Measurements from ENCODE around the gene DHX15. TPM values are rescaled to one million over a fixed set of nuclear protein-coding genes. Genes with fewer than 3 reads are reported as not detected.

DHX15 gene
- total and polyA plus RNA-seq, 2 of the 8 experiments (the other 6 are each of a cell fraction or from before 2014, with no cell fraction given) = 126 to 286 TPM

GRCh38 chr4:24615977-24616376 lies 31.6 kb upstream of the DHX15 start:
- no peak overlapping the region for H4K5ac ChIP-seq (ENCODE audit: insufficient read length, low read depth, low read length)
- no peak overlapping the region for H3K4ac ChIP-seq (replicated peaks; ENCODE audit: insufficient read length, low read depth, low read length)
- no peak overlapping the region for H2BK12ac ChIP-seq (ENCODE audit: low read depth, low read length)
- WGBS, 2 experiments (ENCODE audit: extremely low coverage in 1 of 2, insufficient coverage in 1 of 2, insufficient read length in 1 of 2, insufficient replicate concordance in 2 of 2, low coverage in 1 of 2, low lambda C conversion rate in 2 of 2, missing lambda C conversion rate in 1 of 2) = 90% methylated on average over 2 of the region's 2 CpGs; no CpG with 5 or more reads in 1 of the 2 experiments
- no peak overlapping the region for H2BK120ac ChIP-seq (replicated peaks; ENCODE audit: low read depth, low read length)
- no peak overlapping the region for H2AFZ ChIP-seq (ENCODE audit: low read length)
- H3K36me3 ChIP-seq (ENCODE audit: control insufficient read depth in 2 of 4, insufficient read depth in 4 of 4, low read length in 3 of 4) = no peaks in the 10 kb centered on the region
- no peaks in the 10 kb centered on the region; a peak in 1 of 7 replicates for H3K27me3 ChIP-seq (replicated peaks in 1 of 4; ENCODE audit: control insufficient read depth in 3 of 4, extremely low read depth in 1 of 4, insufficient read depth in 3 of 4, low read length in 3 of 4)
- H3K4me1 ChIP-seq (replicated peaks in 1 of 4; ENCODE audit: control insufficient read depth in 3 of 4, insufficient read depth in 4 of 4, low read length in 3 of 4) = no peaks in the 10 kb centered on the region
- no peak overlapping the region for H3K23ac ChIP-seq (ENCODE audit: insufficient read length)
- H3K18ac ChIP-seq (ENCODE audit: extremely low read depth, low read length) = no peak overlapping the region
- H3K9me3 ChIP-seq (ENCODE audit: insufficient read depth in 2 of 2, low read depth in 1 of 2, low read length in 1 of 2) = peaks cover 0 to under 1% of the 10 kb centered on the region in 2 experiments; a peak in 1 of 4 replicates
- no peaks in the 10 kb centered on the region for H3K79me1 ChIP-seq (ENCODE audit: low read depth, low read length)
- H2BK5ac ChIP-seq (ENCODE audit: low read depth, low read length) = no peak overlapping the region
- H3K9ac ChIP-seq (replicated peaks in 1 of 4; ENCODE audit: extremely low read depth in 1 of 4, low read depth in 3 of 4, low read length in 3 of 4) = no peak overlapping the region
- FAIRE-seq (no peak), DNase-seq (ENCODE audit: low read depth in 1 of 2, low spot score in 2 of 2) (no peak)
- ChIA-PET POLR2A (ENCODE audit: partially characterized antibody) (no interaction called here), CTCF (ENCODE audit: partially characterized antibody) (interaction anchor here (1.1 kb wide), 1 partner anchor 8 kb away, joined by 5 read pairs; no protein-coding TSS in a partner anchor)
- H3K4me2 ChIP-seq (ENCODE audit: insufficient read depth in 1 of 2, low read depth in 2 of 2, low read length in 2 of 2) = no peak overlapping the region
- no peaks in the 10 kb centered on the region for H3K79me2 ChIP-seq (ENCODE audit: control insufficient read depth in 1 of 2, insufficient read depth in 2 of 2, low read length in 2 of 2)
- H4K8ac ChIP-seq (ENCODE audit: extremely low read depth, insufficient read depth, low read length) = no peak overlapping the region
- no peak overlapping the region for H3K56ac ChIP-seq (replicated peaks; ENCODE audit: insufficient read length, low read depth, low read length)
- H2BK15ac ChIP-seq (ENCODE audit: low read length) = no peak overlapping the region
- no peaks in the 10 kb centered on the region for H4K20me1 ChIP-seq (replicated peaks in 1 of 2; ENCODE audit: control insufficient read depth in 1 of 2, insufficient read depth in 2 of 2, low read length in 2 of 2)
- no peak overlapping the region for H3K27ac ChIP-seq (ENCODE audit: low read depth, low read length)
- no peak overlapping the region for H4K91ac ChIP-seq (replicated peaks; ENCODE audit: insufficient read length, low read length)
- no peaks in the 10 kb centered on the region for H3K23me2 ChIP-seq (ENCODE audit: low read depth, low read length)
- no peak overlapping the region for H2AK5ac ChIP-seq (ENCODE audit: low read depth, low read length)
- no peak overlapping the region for H3K4me3 ChIP-seq (ENCODE audit: extremely low read depth in 1 of 4, insufficient read depth in 2 of 4, low read depth in 3 of 4, low read length in 4 of 4)
- no peak overlapping the region for H2BK20ac ChIP-seq (ENCODE audit: low read length)
- TF ChIP-seq POLR2A (IDR thresholded peaks at IDR 0.05; ENCODE audit: control extremely low read depth in 1 of 2, low read depth in 2 of 2, low read length in 2 of 2) (no peak), GABPA (IDR thresholded peaks at IDR 0.05; ENCODE audit: borderline replicate concordance, insufficient read depth, low read length) (no peak), EGR1 (IDR thresholded peaks at IDR 0.05; ENCODE audit: borderline replicate concordance, low read depth, low read length) (no peak), TEAD4 (IDR thresholded peaks at IDR 0.05; ENCODE audit: low read depth, low read length) (no peak), POU5F1 (IDR thresholded peaks at IDR 0.05; ENCODE audit: low read depth, low read length) (no peak), GTF2F1 (IDR thresholded peaks at IDR 0.05; ENCODE audit: borderline replicate concordance, low read depth, low read length) (no peak), CHD2 (IDR thresholded peaks at IDR 0.05; ENCODE audit: low read length) (no peak), MAFK (IDR thresholded peaks at IDR 0.05; ENCODE audit: low read depth, low read length) (no peak), CBX8 (IDR thresholded peaks at IDR 0.05; ENCODE audit: borderline replicate concordance, low read depth, low read length) (no peak), SIX5 (IDR thresholded peaks at IDR 0.05; ENCODE audit: low read depth, low read length) (no peak), NRF1 (IDR thresholded peaks at IDR 0.05; ENCODE audit: low read depth, low read length) (no peak), TAF1 (IDR thresholded peaks at IDR 0.05; ENCODE audit: low read depth, low read length) (no peak)
- TF ChIP-seq, protein P1, sequence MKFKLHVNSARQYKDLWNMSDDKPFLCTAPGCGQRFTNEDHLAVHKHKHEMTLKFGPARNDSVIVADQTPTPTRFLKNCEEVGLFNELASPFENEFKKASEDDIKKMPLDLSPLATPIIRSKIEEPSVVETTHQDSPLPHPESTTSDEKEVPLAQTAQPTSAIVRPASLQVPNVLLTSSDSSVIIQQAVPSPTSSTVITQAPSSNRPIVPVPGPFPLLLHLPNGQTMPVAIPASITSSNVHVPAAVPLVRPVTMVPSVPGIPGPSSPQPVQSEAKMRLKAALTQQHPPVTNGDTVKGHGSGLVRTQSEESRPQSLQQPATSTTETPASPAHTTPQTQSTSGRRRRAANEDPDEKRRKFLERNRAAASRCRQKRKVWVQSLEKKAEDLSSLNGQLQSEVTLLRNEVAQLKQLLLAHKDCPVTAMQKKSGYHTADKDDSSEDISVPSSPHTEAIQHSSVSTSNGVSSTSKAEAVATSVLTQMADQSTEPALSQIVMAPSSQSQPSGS (IDR thresholded peaks at IDR 0.05; ENCODE audit: low read length) = no peak
- no peak overlapping the region for H3K14ac ChIP-seq (ENCODE audit: insufficient read length)
